Endothelial cell of umbilical vein (primary cell): Measurements from ENCODE around the gene B4GALT5. TPM values are rescaled to one million over a fixed set of nuclear protein-coding genes. Genes with fewer than 3 reads are reported as not detected.

Experiments
- BruUV-seq: library from RNA; stranded (reverse); fragments of 400-500 nt; replicated peaks from 2 replicates; lab custom pipeline; 2021; lab: Mats Ljungman, UMichigan
- CTCF ChIA-PET: fragments of 300-600, 350-600 bp; sonication (Branson Sonifier 250); formaldehyde crosslinking; loops from one replicate; lab custom pipeline; 2021; ENCODE audit warnings: antibody characterized with exemption, inconsistent platforms; lab: Charles Lee
- POLR2A ChIA-PET: fragments of 300-600, 350-600 bp; sonication (Branson Sonifier 250); formaldehyde crosslinking; loops from one replicate; lab custom pipeline; 2021; ENCODE audit warnings: antibody characterized with exemption, inconsistent platforms; lab: Charles Lee
- DNase-seq: peaks from one replicate; pipeline ENCODE4 v3.0.0-alpha.2; 2011; ENCODE audit warnings: low read depth, low spot score
- FAIRE-seq: peaks from 2 replicates; lab custom pipeline; 2011; peaks lifted over from hg19 to GRCh38; lab: Jason Lieb, UNC
- H2AFZ ChIP-seq: 2 replicates; pipeline ENCODE4 v1.6.0; 2012; ENCODE audit warnings: low read depth, low read length, control low read depth, inconsistent platforms
- H3K27ac ChIP-seq: 2 replicates; pipeline ENCODE4 v1.5.1; 2011; ENCODE audit warnings: low read depth, mild to moderate bottlenecking, control low read depth, low read length, moderate library complexity; ENCODE audit not compliant: insufficient read depth
- H3K27me3 ChIP-seq, 2 experiments: 2 replicates each; pipeline versions ENCODE4 v1.6.0 to v1.6.1; 2011; ENCODE audit warnings: low read length in 2 of 2, mixed read lengths in 1 of 2; ENCODE audit not compliant: control insufficient read depth in 2 of 2, insufficient read depth in 2 of 2
- H3K36me3 ChIP-seq, 2 experiments: 2 replicates in 1 of 2; 3 replicates in 1 of 2; pipeline ENCODE4 v1.5.1; 2011; ENCODE audit warnings: low read length in 2 of 2, mild to moderate bottlenecking in 1 of 2, moderate library complexity in 1 of 2; ENCODE audit not compliant: control insufficient read depth in 2 of 2, insufficient read depth in 2 of 2; ENCODE audit errors: extremely low read depth in 1 of 2
- H3K4me1 ChIP-seq: 3 replicates; pipeline ENCODE4 v1.5.1; 2011; ENCODE audit warnings: mild to moderate bottlenecking, low read length; ENCODE audit not compliant: control insufficient read depth, insufficient read depth; ENCODE audit errors: extremely low read depth
- H3K4me2 ChIP-seq: 2 replicates; pipeline ENCODE4 v1.6.1; 2011; ENCODE audit warnings: low read length, control low read depth, mixed read lengths; ENCODE audit not compliant: insufficient read depth
- H3K4me3 ChIP-seq, 3 experiments: fragments of 200-600 bp in 1 of 3; sonication (generic), shearing (Covaris generic) in 1 of 3; replicated peaks in 1 of 3; 2 replicates each; pipeline ENCODE4 v1.5.1; 2011 to 2016; ENCODE audit warnings: control low read depth in 3 of 3, low read length in 3 of 3, mild to moderate bottlenecking in 2 of 3, inconsistent platforms in 1 of 3, low read depth in 1 of 3, moderate library complexity in 1 of 3; ENCODE audit not compliant: insufficient read depth in 1 of 3
- H3K79me2 ChIP-seq: 2 replicates; pipeline ENCODE4 v1.6.0; 2012; ENCODE audit warnings: low read length, inconsistent platforms; ENCODE audit not compliant: control insufficient read depth, insufficient read depth
- H3K9ac ChIP-seq: replicated peaks from 2 replicates; pipeline ENCODE3; 2011; ENCODE audit warnings: low read length, control low read depth; ENCODE audit not compliant: insufficient read depth; ENCODE audit errors: extremely low read depth
- H3K9me1 ChIP-seq: replicated peaks from 3 replicates; pipeline ENCODE4 v1.6.0; 2011; ENCODE audit warnings: mild to moderate bottlenecking, low read length; ENCODE audit not compliant: control insufficient read depth, insufficient read depth; ENCODE audit errors: extremely low read depth
- H3K9me3 ChIP-seq: replicated peaks from 2 replicates; pipeline ENCODE4 v1.5.1; 2012; ENCODE audit warnings: low read length, inconsistent platforms; ENCODE audit not compliant: control insufficient read depth, insufficient read depth
- H4K20me1 ChIP-seq: replicated peaks from 2 replicates; pipeline ENCODE3; 2011; ENCODE audit warnings: mild to moderate bottlenecking, low read length; ENCODE audit not compliant: control insufficient read depth, insufficient read depth; ENCODE audit errors: extremely low read depth
- CTCF ChIP-seq, 2 donors: IDR thresholded peaks; 1 replicate in 1 of 2; 2 replicates in 1 of 2; pipeline ENCODE4 v1.5.1; 2011; ENCODE audit warnings: low read length in 2 of 2, mild to moderate bottlenecking in 2 of 2, moderate library complexity in 2 of 2, control low read depth in 1 of 2, inconsistent platforms in 1 of 2, low read depth in 1 of 2; ENCODE audit not compliant: insufficient read depth in 1 of 2; ENCODE audit errors: extremely low read depth in 1 of 2
- EZH2 ChIP-seq: IDR thresholded peaks from 2 replicates; pipeline ENCODE4 v1.6.1; 2012; ENCODE audit warnings: borderline replicate concordance, low read depth, mild to moderate bottlenecking, moderate library complexity, low read length, inconsistent platforms; ENCODE audit not compliant: severe bottlenecking
- GATA2 ChIP-seq: IDR thresholded peaks from 2 replicates; pipeline ENCODE4 v1.7.0; 2011; ENCODE audit warnings: low read depth, mild to moderate bottlenecking, moderate library complexity, mixed read lengths, low read length; ENCODE audit not compliant: insufficient read length, insufficient read depth
- POLR2A ChIP-seq: IDR thresholded peaks from 2 replicates; pipeline ENCODE4 v1.6.1; 2012; ENCODE audit warnings: low read depth, mild to moderate bottlenecking, control low read depth, low read length
- POLR2AphosphoS5 ChIP-seq: IDR thresholded peaks from 2 replicates; pipeline ENCODE4 v1.6.1; 2012; ENCODE audit warnings: low read depth, mild to moderate bottlenecking, control low read depth, low read length, moderate library complexity; ENCODE audit not compliant: insufficient read depth
- dilution Hi-C: fragments of 300-500 bp; cut with MboI; formaldehyde crosslinking; loops from one replicate; pipeline ENCODE4 v1.15.0; 2019; ENCODE audit warnings: low sequenced_read_pairs; ENCODE audit not compliant: extremely low pct_ligation_motif_present
- intact Hi-C: fragments of 100-400 bp; cut with micrococcal nuclease; formaldehyde crosslinking; loops from one replicate; pipeline ENCODE4 v1.10.0; 2022
- polyA plus RNA-seq, 4 experiments: library from polyadenylated mRNA; depleted of rRNA in 3 of 4; stranded (reverse) in 3 of 4; unstranded in 1 of 4; fragments of >200 nt; gene quantifications; 2 replicates each; pipeline versions ENCODE4 v1.2.1 to v1.2.3, GENCODE V29; 2011 to 2012; ENCODE audit warnings: missing spikeins in 1 of 4
- total RNA-seq: library from RNA; stranded (reverse); gene quantifications from 2 replicates; pipeline ENCODE4 v1.2.3, GENCODE V29; 2021

Gene B4GALT5
- total and polyA plus RNA-seq, 2 donors (not counting 3 experiments of a cell fraction or from before 2014, with no cell fraction given), result 54.4 to 70.1 TPM

- peaks cover 9 to 19% of the 10 kb centered on the region in 2 experiments for H3K36me3 ChIP-seq
- TF ChIP-seq GATA2 (no peak), POLR2AphosphoS5 (peak; percentile 4)
- H3K4me2 ChIP-seq, result no peak overlapping the region
- H3K9ac ChIP-seq, result no peak overlapping the region
- ChIA-PET CTCF (interaction anchor here (1.1 to 1.9 kb wide), 2 partner anchors 90 to 214 kb away, joined by 4 to 8 read pairs; no protein-coding TSS in a partner anchor), POLR2A (no interaction called here)
- intact Hi-C loops (no loop called here), dilution Hi-C loops (no loop called here)
- no TSS peak for BruUV-seq
- DNase-seq (no peak), FAIRE-seq (no peak)
- no peak overlapping the region for H2AFZ ChIP-seq
- H3K27me3 ChIP-seq, result no peaks in the 10 kb centered on the region
- no peaks in the 10 kb centered on the region for H4K20me1 ChIP-seq
- no peaks in the 10 kb centered on the region for H3K9me3 ChIP-seq
- H3K27ac ChIP-seq, result no peak overlapping the region
- H3K79me2 ChIP-seq, result no peaks in the 10 kb centered on the region
- no peaks in the 10 kb centered on the region for H3K9me1 ChIP-seq
- H3K4me3 ChIP-seq, result no peak overlapping the region
- no peaks in the 10 kb centered on the region for H3K4me1 ChIP-seq
These were observed 81.7 kb downstream of the B4GALT5 start for GRCh38 chr20:49631856-49632418.

- H3K79me2 ChIP-seq, result no peaks in the 10 kb centered on the region
- H3K36me3 ChIP-seq, result peaks cover 5 to 14% of the 10 kb centered on the region in 2 experiments
- TF ChIP-seq EZH2 (no peak), POLR2AphosphoS5 (peak; percentile 12), CTCF (IDR thresholded peaks at IDR 0.05; ENCODE audit: extremely low read depth in 1 of 2, insufficient read depth in 1 of 2, low read depth in 1 of 2, low read length in 2 of 2) (no peak), POLR2A (no peak)
- intact Hi-C loops (no loop called here), dilution Hi-C loops (no loop called here)
- DNase-seq (no peak), FAIRE-seq (no peak)
- no peak overlapping the region for H3K9ac ChIP-seq
- POLR2A ChIA-PET, result no interaction called here
- no peak overlapping the region for H3K4me3 ChIP-seq
- H2AFZ ChIP-seq, result no peak overlapping the region
- H3K27me3 ChIP-seq, result no peaks in the 10 kb centered on the region
- H3K9me1 ChIP-seq, result no peaks in the 10 kb centered on the region
- H3K4me2 ChIP-seq, result no peak overlapping the region
- no peak overlapping the region for H3K27ac ChIP-seq
- no peaks in the 10 kb centered on the region for H4K20me1 ChIP-seq
- BruUV-seq, result no TSS peak
- no peaks in the 10 kb centered on the region for H3K9me3 ChIP-seq
- H3K4me1 ChIP-seq, result no peaks in the 10 kb centered on the region
- CTCF ChIA-PET, result interaction anchor here (0.8 to 1.9 kb wide), 6 partner anchors 14 to 258 kb away, joined by 3 to 8 read pairs (median 4); no protein-coding TSS in a partner anchor
These were observed 82.5 kb downstream of the B4GALT5 start for GRCh38 chr20:49631061-49631716.
